HepG2 (cell line): Measurements from ENCODE around the gene PFKFB4. TPM values are rescaled to one million over a fixed set of nuclear protein-coding genes. Genes with fewer than 3 reads are reported as not detected.

Source experiments
- AHDC1 ChIP-seq: sonication (generic); formaldehyde crosslinking; IDR thresholded peaks from 2 replicates; pipeline ENCODE4 v1.5.1; 2020; ENCODE audit warnings: mild to moderate bottlenecking, missing genetic modification reagents, borderline replicate concordance
- DMAP1 ChIP-seq: IDR thresholded peaks from 2 replicates; pipeline ENCODE4 v1.6.1; 2016
- DNMT1 ChIP-seq: sonication (generic); formaldehyde crosslinking; IDR thresholded peaks from 2 replicates; pipeline ENCODE4 v1.5.1; 2020; ENCODE audit warnings: mild to moderate bottlenecking, missing genetic modification reagents
- DPF2 ChIP-seq: sonication (generic); formaldehyde crosslinking; IDR thresholded peaks from 2 replicates; pipeline ENCODE4 v1.4.0; 2020; ENCODE audit warnings: mild to moderate bottlenecking, low read depth, missing genetic modification reagents, borderline replicate concordance
- JUNB ChIP-seq: sonication (generic); formaldehyde crosslinking; IDR thresholded peaks from 2 replicates; pipeline ENCODE4 v1.8.0; 2022; ENCODE audit warnings: missing genetic modification reagents, mild to moderate bottlenecking, borderline replicate concordance
- RNF219 ChIP-seq: sonication (generic); formaldehyde crosslinking; IDR thresholded peaks from 2 replicates; pipeline ENCODE4 v1.5.0; 2020; ENCODE audit warnings: mild to moderate bottlenecking, missing genetic modification reagents
- SNAPC4 ChIP-seq: sonication (generic); formaldehyde crosslinking; IDR thresholded peaks from 2 replicates; pipeline ENCODE4 v1.4.0; 2020; ENCODE audit warnings: mild to moderate bottlenecking, missing genetic modification reagents
- TBP ChIP-seq: sonication (generic); formaldehyde crosslinking; IDR thresholded peaks from 2 replicates; pipeline ENCODE4 v1.5.0; 2020; ENCODE audit warnings: missing genetic modification reagents
- TFDP2 ChIP-seq: sonication (generic); formaldehyde crosslinking; IDR thresholded peaks from 2 replicates; pipeline ENCODE4 v1.4.0; 2020; ENCODE audit warnings: missing genetic modification reagents
- ZC3H13 ChIP-seq: sonication (generic); formaldehyde crosslinking; IDR thresholded peaks from 2 replicates; pipeline ENCODE4 v1.8.1; 2023; ENCODE audit warnings: mild to moderate bottlenecking, missing genetic modification reagents, moderate library complexity
- ZNF234 ChIP-seq: sonication (generic); formaldehyde crosslinking; conservative IDR thresholded peaks from 2 replicates; pipeline ENCODE4 v1.5.1; 2020; ENCODE audit warnings: mild to moderate bottlenecking, missing genetic modification reagents
- ZNF382 ChIP-seq: sonication (generic); formaldehyde crosslinking; IDR thresholded peaks from 2 replicates; pipeline ENCODE4 v1.5.0; 2020; ENCODE audit warnings: missing genetic modification reagents, mild to moderate bottlenecking, borderline replicate concordance
- ZNF383 ChIP-seq: sonication (generic); formaldehyde crosslinking; IDR thresholded peaks from 2 replicates; pipeline ENCODE4 v1.4.0; 2020; ENCODE audit warnings: missing genetic modification reagents, mild to moderate bottlenecking, borderline replicate concordance
- ZNF605 ChIP-seq: sonication (generic); formaldehyde crosslinking; IDR thresholded peaks from 2 replicates; pipeline ENCODE4 v1.8.0; 2022; ENCODE audit warnings: mild to moderate bottlenecking, missing genetic modification reagents
- ZNF7 ChIP-seq: IDR thresholded peaks from 2 replicates; pipeline ENCODE4 v1.6.1; 2016; ENCODE audit warnings: missing biosample characterization, missing genetic modification reagents
- ZSCAN9 ChIP-seq: IDR thresholded peaks from 2 replicates; pipeline ENCODE4 v1.6.1; 2016; ENCODE audit warnings: borderline replicate concordance
- polyA plus RNA-seq, 8 experiments: library from polyadenylated mRNA; depleted of rRNA in 3 of 8; stranded (reverse) in 7 of 8; unstranded in 1 of 8; fragments of >200 nt; fragmentation: Illumina TruSeq in 4 of 8; extraction: Trizol in 4 of 8; gene quantifications; 2 replicates each; pipeline versions ENCODE4 v1.2.1 to v1.2.3, GENCODE V29; 2011 to 2016; ENCODE audit warnings: low read depth in 4 of 8, missing spikeins in 1 of 8, mixed read lengths in 1 of 8; ENCODE audit not compliant: insufficient read depth in 1 of 8
- total RNA-seq, 5 experiments: library from RNA; depleted of rRNA; stranded (reverse); fragments of >200 nt; fragmentation: Illumina TruSeq; extraction: Trizol; gene quantifications; 2 replicates each; pipeline ENCODE4 v1.2.3, GENCODE V29; 2016; ENCODE audit warnings: low read depth in 1 of 5

The PFKFB4 gene
- total and polyA plus RNA-seq, 2 of the 13 experiments (the other 11 are each of a cell fraction or from before 2014, with no cell fraction given), result 7.1 to 103 TPM

GRCh38 chr3:48503401-48504050 is 53.1 kb downstream of the PFKFB4 start (continued):
- TF ChIP-seq SNAPC4 (CRISPR knock-in tag), result no peak
- TF ChIP-seq DNMT1 (CRISPR knock-in tag), result no peak
- no peak for TF ChIP-seq ZC3H13 (CRISPR knock-in tag)
- TF ChIP-seq ZNF383, result no peak
- no peak for TF ChIP-seq TBP (CRISPR knock-in tag)
- TF ChIP-seq ZSCAN9 (CRISPR knock-in tag), result no peak
- no peak for TF ChIP-seq TFDP2 (CRISPR knock-in tag)
- TF ChIP-seq JUNB, result no peak
- TF ChIP-seq DPF2 (CRISPR knock-in tag), result no peak
- 0 out of 2 replicates have a peak, but pooled peaks have one; percentile 5 for TF ChIP-seq DMAP1 (CRISPR knock-in tag)
- no peak for TF ChIP-seq ZNF382 (CRISPR knock-in tag)
- no peak for TF ChIP-seq RNF219 (CRISPR knock-in tag)
- TF ChIP-seq ZNF234 (CRISPR knock-in tag), result no peak
- no peak for TF ChIP-seq ZNF7
- TF ChIP-seq AHDC1 (CRISPR knock-in tag), result no peak
- TF ChIP-seq ZNF605 (CRISPR knock-in tag), result no peak
